ENCODE data around the gene DPF3.

Gene DPF3

GRCh38 chr14:72792051-72792788, 101.7 kb downstream of the DPF3 start:
- no peak for DNase-seq

DNA sequence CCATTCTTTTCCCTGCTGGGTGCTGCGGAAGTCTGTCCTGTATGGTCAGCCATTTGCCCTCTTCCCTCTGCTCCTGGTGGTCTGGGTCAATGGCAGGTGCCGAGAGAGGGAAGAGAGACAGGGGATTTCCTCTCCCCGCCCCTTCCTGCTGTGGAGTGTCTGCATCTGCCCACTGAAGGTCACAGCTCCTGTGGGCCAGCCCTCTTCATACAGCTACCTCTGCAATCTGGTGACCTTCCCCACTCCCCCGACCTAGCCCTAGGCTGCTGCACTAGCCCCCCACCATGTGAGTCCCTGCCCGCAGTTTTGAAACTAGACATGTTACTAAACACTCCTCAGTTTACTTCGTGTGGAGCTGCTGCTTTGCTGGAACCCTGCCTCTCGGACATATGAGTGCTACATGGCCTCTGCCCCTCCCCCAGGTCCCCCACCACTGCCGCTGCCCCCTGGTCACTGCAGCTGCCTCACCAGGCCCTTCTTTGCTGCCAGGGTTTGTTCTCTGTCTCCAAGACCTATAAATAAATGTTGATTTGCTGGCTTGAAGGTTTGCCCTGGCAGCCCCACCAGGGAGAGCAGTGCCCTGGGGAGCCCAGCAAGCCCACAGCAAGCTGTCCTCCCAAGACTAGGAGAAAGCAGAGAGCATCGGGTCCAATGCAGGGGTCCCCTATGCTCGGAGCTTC, 102.9 kb downstream of the DPF3 start:
- no peak for DNase-seq

DNA sequence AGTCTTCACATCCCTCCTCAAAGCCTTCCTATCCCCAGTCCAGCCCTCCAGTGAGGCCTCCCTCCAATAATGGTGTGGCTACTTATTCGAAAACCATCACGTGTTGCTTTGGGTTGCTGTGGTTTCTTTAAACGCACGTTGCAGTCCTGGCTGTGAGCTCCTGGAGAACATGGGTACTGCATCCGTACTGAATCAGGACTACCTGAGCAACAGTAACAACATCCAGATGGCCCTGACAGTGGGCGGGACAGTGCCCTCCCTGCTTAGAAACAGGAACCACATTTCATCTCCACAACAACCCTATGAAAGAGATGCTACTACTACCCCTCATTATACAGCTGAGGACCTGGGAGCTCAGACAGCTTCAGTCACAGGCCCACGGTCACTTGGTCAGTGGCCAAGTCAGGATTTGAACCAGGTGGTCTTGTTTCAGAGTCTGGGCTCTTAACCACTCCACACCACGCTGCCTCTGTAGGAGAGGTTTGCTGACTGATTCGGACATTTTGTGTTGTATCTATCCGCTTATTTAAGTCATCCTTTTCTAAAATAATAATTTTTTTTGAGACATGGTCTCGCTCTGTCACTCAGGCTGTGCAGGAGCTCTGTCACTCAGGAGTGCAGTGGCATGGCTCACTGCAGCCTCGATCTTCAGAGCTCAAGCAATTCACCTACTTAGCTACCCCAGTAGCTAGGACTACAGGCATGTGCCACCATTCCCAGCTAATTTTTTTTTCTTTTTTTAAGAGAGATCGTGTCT, 104.8 kb downstream of the DPF3 start:
- no peak for DNase-seq

DNA sequence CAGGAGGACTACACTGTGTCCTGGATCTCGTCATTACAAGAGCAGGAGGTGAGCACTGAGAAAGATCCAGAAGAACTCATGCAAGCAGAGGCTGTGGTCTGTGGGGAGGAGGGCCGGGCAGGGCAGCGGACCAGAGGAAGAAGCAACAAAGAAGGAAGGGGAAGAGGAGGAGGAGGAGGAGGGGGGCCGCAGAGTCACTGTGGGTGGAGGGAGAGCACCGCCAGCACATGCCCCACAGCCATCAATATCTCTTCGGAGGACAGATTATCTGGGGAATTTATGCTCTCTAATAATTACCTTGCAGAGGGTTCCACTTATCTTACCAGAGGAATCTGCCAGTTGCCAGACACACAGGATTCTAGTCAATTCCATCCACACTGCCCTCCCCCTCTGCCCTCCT, 105.6 kb downstream of the DPF3 start:
- DNase-seq, result no peak

- no peak for DNase-seq
These were observed 106.1 kb downstream of the DPF3 start for GRCh38 chr14:72787841-72788240.

DNA sequence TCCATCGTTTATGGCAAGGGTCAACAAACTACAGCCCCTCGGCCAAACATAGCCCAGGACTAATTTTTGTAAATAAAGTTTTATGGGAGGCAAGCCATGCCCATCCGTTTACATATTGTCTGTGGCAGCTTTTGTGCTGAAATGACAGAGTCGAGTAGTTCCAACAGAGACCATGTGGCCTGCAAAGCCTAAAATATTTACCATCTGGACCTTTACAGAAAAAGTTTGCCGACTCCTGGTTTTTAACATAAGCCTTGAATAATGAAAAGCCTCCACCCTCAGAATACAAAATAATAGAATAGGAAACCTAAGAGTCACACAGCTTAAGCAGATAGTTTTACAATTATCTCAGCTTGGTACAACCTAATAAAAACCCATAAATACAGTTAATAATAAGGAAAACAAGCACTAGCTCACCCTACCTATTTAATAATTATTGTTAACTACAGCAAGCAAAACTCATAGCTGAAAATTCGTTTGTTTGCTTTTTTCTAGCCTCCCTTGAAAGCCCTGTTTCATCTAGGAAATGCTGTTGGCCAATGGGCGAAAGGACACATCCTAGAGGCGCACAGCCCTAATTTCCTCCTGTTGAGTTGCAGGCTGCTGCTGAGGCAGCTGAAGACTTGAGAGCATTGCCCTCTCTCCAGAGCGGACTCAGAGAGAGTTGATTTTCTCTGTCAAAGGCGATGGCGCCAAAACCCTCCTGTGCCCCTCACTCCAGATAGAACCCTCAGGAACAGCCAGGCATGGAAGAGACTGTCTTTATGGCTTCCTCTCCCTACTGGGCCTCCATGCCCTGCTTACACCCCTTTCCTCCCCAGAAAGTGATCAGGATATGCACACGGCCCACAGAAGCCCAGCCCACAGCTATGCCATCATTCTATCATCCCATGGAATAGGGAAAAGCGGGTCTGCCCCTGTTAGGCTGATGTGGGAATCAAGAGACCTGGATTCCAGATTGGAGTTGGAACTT, 107.2 kb downstream of the DPF3 start:
- DNase-seq, result no peak

- DNase-seq, result no peak
These were observed 110.2 kb downstream of the DPF3 start for GRCh38 chr14:72783741-72784140.

- no peak for DNase-seq
These were observed 111.1 kb downstream of the DPF3 start for GRCh38 chr14:72782817-72783216.

DNA sequence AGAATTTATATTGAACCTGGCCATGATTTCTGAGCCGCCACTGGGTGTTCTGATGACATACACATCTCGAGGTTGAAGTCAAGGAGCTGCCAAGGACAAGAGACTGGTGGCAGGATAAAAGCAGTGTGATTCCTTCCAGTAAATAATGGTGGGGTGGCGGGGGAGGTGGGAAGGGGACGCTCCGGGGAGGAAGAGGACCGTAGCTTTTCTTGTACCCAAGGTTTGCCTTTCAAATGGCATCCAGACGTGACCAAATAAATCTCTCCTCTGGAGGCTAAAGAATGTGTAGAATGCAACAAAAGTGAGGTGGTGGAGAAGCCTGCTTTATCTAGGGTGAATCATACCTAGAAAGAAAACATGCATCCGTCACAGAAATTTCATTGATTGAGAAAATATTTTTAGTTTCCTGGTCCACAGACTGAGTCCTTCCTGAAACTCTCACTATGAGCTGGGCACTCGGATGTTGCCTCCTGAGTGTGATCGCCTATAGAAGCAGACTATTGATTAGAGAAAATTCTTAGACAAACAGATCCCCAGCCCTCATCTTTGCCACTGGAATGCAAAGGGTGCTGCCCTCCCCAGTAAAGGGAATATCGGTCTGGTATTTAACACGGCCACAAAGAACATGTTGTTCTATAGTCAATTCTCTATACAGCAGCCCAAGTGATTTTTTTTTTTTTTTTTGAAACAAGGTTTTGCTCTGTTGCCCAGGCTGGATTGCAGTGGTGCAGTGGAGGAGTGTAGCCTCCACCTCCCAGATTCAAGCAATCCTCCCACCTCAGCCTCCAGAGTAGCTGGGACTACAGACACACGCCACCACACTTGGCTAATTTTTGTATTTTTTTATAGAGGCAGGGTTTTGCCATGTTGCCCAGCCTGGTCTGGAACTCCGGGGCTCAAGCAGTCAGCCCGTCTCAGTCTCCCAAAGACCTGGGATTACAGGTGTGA, 112.1 kb downstream of the DPF3 start:
- no peak for DNase-seq

DNA sequence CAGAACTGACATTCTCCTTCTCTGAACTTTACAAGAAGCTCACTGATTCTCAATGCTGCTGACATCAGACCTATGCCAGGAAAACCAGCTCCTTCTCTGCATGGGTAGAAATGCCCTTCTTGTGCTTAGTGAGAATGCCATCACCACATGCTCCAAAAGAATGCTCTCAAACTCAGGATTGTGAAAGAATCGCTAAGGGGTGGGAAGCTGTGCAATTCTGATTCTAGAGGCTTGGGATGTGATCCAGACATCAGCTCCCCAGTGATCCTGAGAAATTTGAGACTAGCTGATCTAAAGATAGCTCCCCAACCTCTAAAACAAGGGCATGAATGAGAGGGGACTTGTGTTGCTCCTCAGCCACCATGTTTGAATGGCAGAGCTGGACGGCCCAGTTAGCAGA, 113.2 kb downstream of the DPF3 start:
- no peak for DNase-seq

DNA sequence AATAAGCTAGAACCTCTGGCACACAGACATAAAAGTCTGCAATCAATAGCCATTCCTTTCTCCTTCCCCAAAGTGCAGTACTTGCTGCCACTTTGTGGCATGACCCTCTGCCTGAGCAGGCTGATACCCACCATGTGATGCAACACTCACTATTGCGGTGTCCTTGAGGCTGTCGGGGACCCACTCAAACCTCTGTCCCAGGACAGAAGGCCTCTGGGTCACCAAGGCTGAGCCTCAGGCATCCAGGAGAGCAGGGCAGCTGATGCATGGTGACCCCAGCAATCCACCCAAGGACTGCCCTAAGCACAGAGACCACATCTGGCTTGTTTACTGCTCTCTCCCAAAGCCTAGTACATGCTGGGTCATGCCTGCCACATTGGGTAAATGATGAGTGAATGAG, 114.2 kb downstream of the DPF3 start:
- DNase-seq, result no peak

- no peak for DNase-seq
These were observed 116.3 kb downstream of the DPF3 start for GRCh38 chr14:72777636-72778035.

GRCh38 chr14:72776701-72777261, 117.1 kb downstream of the DPF3 start:
- DNase-seq, result no peak

DNA sequence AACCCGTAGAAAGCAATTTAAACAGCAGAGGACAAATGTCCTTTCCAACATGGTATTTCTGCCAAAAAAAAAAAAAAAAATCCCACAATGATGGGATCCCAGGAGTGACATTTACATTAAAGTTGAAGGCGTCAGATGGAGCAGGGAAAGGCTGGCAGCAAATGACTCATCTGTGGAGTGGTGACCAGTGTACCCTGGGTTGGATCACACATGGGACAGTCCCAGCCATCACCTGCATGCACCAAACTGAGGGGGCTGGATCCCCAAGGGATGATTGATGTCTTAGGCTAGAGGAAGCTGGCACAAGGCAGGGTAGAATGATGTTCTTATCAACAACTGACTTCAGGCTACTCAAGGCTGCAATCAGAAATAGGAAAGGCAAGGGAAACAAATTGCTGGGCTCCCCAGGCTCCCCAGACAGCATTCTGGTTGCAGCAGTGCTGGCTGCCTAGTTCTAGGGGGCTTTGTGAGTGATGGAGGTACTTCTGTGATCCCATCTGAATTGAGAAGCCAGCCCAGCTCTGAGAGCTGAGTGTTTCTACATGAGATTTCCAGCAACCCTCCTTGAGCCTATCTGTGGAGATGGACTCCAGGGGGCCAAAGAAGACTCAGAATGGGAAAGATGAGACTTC, 117.9 kb downstream of the DPF3 start:
- DNase-seq, result no peak

DNA sequence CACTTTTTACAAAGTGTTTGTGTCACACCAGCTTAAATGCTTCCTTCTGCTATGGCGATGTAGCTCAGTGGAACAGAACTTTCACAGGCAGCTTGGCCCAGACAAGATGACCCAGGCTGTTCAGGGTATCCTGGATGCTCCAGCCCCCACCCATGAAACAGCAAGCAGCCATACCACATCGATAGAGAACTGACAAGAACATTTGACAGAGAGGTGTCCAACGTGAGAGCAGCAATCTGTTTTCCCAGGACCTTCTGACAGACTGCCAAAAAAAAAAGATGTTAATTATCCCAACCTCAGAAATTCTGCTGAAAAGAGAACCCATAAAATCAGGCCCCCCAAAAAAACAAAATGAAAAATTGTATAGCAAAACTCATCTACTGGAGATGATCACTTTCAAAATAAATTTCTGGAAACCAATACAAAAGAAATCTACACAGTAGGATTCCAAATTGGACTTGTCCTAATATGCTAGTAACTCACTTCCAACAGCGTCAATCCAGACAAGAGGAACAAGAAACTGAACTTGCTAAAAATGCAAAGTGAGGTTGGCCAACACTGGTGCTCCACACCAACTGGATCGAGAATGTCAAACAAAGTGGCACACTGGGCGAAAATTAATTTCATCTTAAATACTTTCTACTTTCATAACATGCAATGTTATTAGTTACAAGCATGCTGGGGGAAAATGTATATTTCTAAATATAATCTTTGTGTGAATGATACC, 118.8 kb downstream of the DPF3 start:
- DNase-seq, result no peak

- DNase-seq, result no peak
These were observed 119.8 kb downstream of the DPF3 start for GRCh38 chr14:72774141-72774540.

DNA sequence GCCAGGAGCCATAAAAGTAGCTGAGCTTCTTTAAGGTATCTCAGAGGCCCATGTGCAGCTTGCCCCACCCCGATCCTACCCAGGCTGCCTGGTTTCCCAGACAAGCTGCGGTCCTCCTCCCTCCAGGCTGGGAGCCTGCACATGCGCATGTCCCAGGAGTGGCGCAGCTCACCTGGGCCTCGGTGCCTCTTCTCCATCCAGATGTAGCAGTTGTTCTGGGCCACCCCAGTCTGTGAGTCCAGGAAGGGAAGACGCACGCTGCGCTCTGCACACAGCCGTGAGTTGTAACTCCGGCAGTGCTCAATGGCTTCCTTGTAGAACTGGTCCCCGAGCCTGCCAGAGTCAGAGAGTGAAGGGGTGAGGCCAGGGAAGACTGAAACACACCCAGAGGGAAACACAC, 122.3 kb downstream of the DPF3 start:
- no peak for DNase-seq

GRCh38 chr14:72766296-72766695, 127.6 kb downstream of the DPF3 start:
- no peak for DNase-seq

DNA sequence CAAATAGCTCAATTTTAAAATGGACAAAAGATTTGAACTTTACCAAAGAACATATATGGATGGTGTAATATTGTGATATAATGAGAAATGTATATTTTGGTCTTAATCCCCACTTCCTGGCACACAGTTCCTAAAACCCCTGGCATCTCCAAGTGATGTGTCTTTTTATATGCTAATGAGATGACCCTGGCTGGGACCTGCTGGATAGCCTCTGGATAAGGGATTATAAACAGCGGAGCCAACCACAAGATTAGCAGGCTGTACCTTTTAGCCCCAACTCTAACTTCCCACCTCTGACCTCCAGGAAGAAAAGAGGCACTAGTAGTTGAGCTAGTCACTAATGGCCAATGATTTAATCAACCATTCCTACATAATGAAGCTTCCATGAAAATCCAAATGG, 130.0 kb downstream of the DPF3 start:
- no peak for DNase-seq

GRCh38 chr14:72759670-72760069, 134.2 kb downstream of the DPF3 start:
- no peak for DNase-seq
